GM18519 (cell line): ENCODE measurements around the gene TCF12.

ENCODE experiments used
- ATAC-seq: cut with Tn5 transposase; IDR thresholded peaks from one replicate; pipeline ENCODE4 v1.9.1; 2021; ENCODE audit warnings: mild to moderate bottlenecking, moderate library complexity; ENCODE audit not compliant: unreplicated experiment, low FRiP score

Gene TCF12

GRCh38 chr15:57196865-57197264 is 278.4 kb downstream of the TCF12 start:
- ATAC-seq, result no peak

- no peak for ATAC-seq
Measured at GRCh38 chr15:57198131-57198530, 279.7 kb downstream of the TCF12 start.

DNA sequence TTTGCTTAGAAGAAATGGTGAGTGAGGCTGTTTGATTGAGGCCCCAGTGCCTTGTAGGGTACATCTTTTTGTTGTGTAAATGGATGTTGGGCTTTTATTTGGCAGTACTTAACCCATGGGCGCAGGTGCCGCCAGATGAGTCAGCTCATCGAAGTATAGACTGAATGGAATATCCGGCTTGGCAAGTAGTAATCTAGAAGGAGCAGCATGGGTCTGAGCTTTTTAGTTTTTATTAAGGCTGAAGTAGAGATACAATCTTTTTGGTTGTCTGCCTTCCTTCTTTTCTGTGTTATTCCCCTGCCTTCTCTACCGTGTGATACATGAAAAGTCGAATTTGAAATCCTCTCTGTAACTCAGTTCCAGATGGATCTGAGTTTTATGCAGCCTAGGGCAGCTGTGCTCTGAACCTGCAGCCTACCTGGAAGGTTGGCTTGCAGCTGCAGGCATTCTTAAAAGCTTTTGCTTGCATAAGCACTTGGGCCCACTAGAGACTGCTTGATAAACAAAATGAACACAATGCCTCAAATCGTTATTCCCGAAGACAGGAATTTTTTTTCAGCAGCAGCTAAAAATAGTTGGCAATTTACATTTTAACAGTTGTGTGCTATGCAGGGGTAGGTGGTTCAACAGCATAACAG is 280.3 kb downstream of the TCF12 start:
- no peak for ATAC-seq

- ATAC-seq, result no peak
Measured at GRCh38 chr15:57201578-57201977, 283.1 kb downstream of the TCF12 start.

DNA sequence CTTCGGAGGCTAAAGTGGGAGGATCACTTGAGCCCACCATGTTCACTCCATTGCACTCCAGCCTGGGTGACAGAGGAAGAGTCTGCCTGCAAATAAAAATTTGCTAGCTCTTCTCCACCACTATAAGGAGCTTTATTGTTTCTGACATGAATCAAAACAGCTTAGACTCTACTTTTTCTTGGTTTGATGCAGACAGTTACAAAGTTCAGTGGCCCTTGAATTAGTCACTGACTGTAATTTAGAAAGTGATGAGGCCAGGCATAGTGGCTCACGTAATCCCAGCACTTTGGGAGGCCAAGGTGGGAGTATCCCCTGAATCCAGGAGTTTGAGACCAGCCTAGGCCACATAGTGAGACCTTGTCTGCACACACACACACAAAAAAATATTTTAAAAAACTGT is 285.5 kb downstream of the TCF12 start:
- ATAC-seq, result no peak

- no peak for ATAC-seq
Measured at GRCh38 chr15:57205027-57205855, 286.8 kb downstream of the TCF12 start.

DNA sequence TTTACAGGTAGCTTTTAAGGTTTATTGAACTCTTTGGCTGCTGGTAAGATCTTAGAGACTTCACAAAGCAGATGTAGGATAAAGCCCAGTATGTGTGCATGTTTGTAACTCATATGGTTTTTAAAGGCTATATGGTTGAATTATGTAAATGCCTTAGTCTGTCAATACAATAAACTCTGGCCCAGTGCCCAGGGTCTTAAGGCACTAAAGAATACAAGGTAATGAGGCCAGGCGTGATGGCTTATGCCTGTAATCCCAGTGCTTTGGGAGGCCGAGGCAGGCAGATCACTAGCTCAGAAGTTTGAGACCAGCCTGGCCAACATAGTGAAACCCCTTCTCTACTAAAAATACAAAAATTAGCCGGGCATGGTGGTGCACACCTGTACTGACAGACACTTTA is 287.6 kb downstream of the TCF12 start:
- ATAC-seq, result no peak

GRCh38 chr15:57213862-57214261 is 295.4 kb downstream of the TCF12 start:
- ATAC-seq, result no peak

- no peak for ATAC-seq
Measured at GRCh38 chr15:57215326-57215725, 296.9 kb downstream of the TCF12 start.

DNA sequence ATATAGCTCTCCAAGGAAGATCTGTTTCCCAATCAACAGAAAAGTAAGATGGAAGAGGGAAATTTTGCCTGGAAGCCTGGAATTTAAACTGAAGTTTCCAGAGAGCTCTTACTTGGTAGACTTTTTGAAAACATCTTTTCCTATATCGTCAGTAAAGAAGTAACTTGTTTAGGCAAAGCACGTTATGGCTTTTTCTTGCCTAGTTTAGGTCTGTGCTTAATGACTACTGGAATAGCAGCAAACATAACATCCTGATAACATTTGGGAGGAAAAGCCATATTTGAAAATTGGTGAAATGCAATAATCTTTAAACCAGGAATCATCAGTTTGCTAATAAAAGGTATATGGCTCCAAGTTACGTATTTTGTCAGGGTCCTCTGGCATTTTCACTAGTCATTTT is 297.4 kb downstream of the TCF12 start:
- ATAC-seq, result no peak

DNA sequence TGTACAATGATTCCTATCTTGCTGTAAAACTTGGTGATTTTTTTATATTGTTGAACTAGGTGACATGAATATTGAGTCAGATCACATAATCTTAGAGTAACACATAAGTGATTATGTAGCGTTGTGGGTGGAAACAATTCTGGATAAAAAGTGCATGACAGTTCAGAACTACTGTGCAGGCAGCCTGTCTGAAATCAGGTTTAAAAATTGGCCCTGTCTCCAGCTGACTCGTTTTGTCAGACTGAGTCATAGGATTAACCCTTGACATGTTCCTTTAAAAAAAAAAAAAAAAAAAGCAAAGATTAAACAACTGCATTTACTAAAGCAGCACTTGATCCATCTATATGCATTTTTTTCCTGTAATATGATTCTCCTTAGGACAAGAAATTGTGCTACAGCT is 297.8 kb downstream of the TCF12 start:
- ATAC-seq, result no peak

GRCh38 chr15:57217778-57218598 is 299.5 kb downstream of the TCF12 start:
- ATAC-seq, result no peak

DNA sequence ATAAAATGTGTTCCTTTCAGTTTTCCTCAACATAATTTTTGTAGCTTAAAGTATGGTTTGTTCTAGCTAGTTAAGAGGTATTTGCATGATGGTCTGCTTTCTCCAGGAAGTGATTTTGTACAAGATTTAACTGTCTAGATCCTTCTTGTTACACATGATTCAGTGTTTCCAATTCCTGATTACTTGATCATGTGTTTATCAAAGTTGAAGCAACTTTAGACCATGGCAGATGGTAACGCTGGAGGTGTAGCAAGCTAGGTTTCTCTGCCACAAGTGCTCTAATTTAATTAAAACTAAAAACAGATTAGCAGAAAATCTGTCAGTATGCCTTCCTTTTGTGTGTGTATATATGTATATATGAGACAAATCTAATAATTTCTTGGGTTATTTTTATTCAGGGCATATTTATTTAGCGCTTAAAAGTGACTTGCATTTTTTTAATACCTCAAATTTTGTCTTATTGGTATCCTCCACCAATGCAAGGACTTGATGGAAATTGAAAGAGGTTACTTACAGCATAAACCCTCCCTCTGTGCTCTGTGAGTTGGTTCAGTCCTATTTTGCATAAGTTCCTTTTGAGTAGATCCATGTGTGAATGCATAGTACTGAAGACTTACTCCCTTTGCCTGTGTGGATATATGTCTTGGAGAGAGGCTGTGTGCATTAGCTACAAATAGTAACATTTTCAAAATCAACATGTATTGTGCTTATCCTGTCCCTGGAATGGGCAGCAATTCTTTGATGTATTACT is 300.6 kb downstream of the TCF12 start:
- ATAC-seq, result no peak

DNA sequence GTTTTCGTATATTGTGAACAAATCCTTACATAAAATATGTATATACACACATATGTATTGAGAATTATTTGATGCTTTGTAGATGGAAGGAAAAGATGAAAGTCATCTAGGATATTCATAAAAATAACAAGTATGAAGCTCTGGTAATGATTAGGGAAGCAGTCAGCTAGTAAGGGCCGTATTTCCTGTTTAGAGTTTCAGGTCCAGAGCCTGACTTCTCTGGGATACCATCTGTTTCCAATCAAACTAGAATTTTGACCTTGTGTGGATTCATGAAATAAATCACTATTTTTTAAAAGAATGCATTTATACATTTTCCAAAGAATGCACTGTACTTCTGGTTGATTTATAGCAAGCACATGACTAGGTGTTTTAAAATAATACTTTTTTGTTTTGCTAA is 301.8 kb downstream of the TCF12 start:
- ATAC-seq, result no peak

DNA sequence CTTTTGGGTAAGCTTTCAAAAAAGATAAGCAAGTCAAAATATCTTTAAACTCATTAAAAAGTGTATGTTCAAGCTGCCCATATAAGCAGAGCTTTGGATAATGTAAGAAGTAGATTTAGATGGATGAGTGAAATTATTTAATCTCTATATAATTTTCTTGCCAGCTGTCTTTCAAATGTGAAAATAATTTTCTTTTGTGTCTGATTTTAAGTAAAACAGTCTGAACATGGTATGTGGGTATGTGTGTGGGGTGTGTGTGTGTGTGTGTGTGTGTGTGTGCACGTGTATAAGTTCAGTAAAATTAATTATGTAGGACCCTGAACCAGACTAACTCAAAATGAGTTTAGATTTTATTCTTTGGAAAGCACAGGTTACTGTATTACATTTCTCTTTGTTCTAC is 302.7 kb downstream of the TCF12 start:
- ATAC-seq, result no peak

GRCh38 chr15:57223345-57223744 is 304.9 kb downstream of the TCF12 start:
- ATAC-seq, result no peak

- no peak for ATAC-seq
Measured at GRCh38 chr15:57223887-57224286, 305.4 kb downstream of the TCF12 start.

GRCh38 chr15:57224664-57225063 is 306.2 kb downstream of the TCF12 start:
- ATAC-seq, result no peak

- ATAC-seq, result no peak
Measured at GRCh38 chr15:57227166-57227565, 308.7 kb downstream of the TCF12 start.

- no peak for ATAC-seq
Measured at GRCh38 chr15:57227899-57228298, 309.5 kb downstream of the TCF12 start.

DNA sequence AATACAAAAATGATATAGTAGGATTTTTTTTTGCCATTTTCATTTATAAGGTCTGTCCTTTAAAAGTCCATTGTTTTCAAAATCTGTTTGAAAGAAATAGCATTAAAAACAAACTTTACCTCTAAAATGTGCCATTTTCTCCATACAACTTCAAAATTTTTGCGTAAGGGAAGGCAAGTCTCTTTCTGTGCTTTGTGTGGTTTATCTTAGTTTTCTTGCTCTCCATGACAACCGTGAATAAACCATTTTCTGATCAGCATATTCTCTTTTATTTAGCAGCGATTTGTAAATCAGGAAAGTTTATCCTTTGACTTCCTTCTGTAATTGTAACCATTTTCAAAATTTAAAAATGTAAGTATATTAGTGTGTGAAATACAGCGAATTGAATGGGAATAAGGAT is 310.0 kb downstream of the TCF12 start:
- ATAC-seq, result no peak
